ENCODE measurements around the gene FEN1. TPM values are rescaled to one million over a fixed set of nuclear protein-coding genes. Genes with fewer than 3 reads are reported as not detected.

Gene FEN1
- total and polyA plus RNA-seq, 3 experiments from 2014 or later, result 15.4 to 121 (median 112) TPM

DNA sequence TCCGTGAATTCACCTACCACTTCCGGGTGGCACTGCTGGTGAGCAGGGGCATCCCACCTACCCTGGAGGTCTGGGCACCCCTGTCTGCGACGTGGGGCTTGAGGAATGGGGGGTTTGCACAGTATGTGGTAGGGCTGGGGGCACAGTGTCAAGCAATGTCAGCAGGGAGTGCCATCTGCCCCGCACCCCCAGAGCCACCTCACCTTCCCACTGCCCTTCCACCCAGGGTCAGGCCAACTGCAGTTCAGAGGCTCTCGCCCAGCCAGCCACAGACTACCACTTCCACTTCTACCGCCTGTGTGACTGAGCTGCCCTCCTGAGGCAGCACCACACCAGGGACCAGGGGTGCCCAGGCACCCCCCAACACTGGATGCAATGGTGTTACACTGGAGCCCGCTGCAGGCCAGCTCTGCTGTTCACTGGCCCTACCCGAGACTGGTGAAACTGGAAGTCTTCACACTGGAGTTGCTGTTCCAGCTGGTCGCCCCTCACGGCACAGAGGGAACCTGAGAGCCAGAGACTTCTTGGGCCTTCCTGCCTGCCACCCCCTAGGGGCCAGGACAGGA, 6.8 kb upstream of the FEN1 start:
- no peaks in the 10 kb centered on the region for H3K27me3 Mint-ChIP-seq
- Histone ChIP-seq H3K27me3 (ENCODE audit: insufficient read depth, low read length, poor library complexity, severe bottlenecking) (no peaks in the 10 kb centered on the region), H3K9me3 (ENCODE audit: low read length) (no peaks in the 10 kb centered on the region), H3K27ac (ENCODE audit: low read depth, low read length) (no peak overlapping the region), H3K4me1 (ENCODE audit: insufficient read depth, low read length) (no peaks in the 10 kb centered on the region), H3K4me3 (ENCODE audit: low read length) (no peak overlapping the region), H3K36me3 (ENCODE audit: insufficient read depth, low read length) (peaks cover 41% of the 10 kb centered on the region)
- no peak overlapping the region for H3K4me3 Mint-ChIP-seq
- CTCF ChIA-PET, result interaction anchor here (1.0 kb wide), 1 partner anchor 11 kb away, joined by 5 read pairs; no protein-coding TSS in a partner anchor
- H3K27ac Mint-ChIP-seq, result peak overlapping the region in 1 of 8 donors; percentile 61
- H3K9me3 Mint-ChIP-seq, result no peaks in the 10 kb centered on the region
- POLR2A ChIA-PET, result no interaction called here
- peaks cover 0 to 72% (median 5%) of the 10 kb centered on the region in 3 donors for H3K36me3 Mint-ChIP-seq
- H3K4me1 Mint-ChIP-seq, result peaks cover 5 to 18% (median 9%) of the 10 kb centered on the region in 3 donors
- no peak for DNase-seq

DNA sequence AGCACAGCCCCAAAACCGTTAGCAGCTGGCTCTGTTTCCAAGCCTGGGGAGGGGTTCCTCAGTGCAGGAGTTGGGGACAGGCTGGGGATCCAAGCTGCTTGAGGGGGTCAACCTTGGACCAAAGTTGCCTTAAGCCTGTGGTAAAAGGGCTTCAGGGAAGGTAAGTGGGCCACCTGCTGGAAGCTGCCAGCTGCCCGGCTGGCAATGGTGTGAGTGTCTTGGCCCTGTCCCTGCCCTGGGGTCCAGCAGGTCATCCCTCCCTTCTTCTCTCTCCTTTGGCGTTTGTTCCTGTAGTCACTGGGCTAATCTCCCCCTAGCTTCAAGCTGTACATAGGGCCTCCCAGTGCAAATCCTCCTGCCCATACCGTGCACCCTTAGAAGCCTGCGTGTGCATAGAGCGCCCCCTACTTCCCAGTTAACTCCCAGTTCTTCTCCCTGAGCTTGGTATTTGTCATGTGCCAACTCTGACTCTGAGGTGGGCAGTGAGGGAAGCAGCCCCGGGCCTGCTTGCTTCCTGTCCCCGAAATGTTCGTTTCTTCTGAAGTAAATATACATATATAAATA, 4.7 kb upstream of the FEN1 start:
- POLR2A ChIA-PET, result no interaction called here
- H3K4me1 ChIP-seq (ENCODE audit: insufficient read depth, low read length), result peaks cover 11% of the 10 kb centered on the region
- peak overlapping the region in 2 of 8 donors; percentile 32 to 91 for H3K27ac Mint-ChIP-seq

DNA sequence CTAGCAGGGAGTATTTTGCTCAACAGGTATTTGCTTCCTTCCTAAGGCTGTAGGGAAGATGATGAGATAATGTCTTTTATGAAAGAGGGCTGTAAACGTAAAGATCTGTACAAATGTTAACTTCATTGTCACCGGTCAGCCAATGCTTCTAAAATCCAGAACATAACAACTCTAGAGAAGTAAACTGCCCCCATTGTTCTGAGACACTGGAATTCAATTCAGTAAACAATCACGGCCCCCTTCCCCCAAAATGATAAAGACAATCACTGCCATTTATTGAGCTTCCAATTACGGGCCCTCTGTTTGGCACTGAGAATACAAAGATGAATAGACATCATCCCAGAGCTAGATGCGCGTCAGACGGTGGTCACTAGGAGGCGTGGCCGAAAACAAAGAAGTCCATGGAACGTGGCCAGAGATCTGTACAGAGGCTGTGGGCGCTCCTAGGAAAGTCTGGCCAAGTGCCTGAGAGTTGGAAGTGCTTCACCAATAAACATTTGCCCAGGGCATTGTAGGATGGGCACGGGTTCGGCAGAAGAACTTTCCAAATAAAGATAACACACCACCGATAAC, 888 bp upstream of the FEN1 start:
- peak overlapping the region; percentile 92 for H3K4me3 ChIP-seq (ENCODE audit: low read length)
- Mint-ChIP-seq H3K4me3 (peak overlapping the region; percentile 91 to 100 (median 92)), H3K27me3 (no peaks in the 10 kb centered on the region), H3K4me1 (peaks cover 20 to 44% (median 31%) of the 10 kb centered on the region in 3 donors), H3K36me3 (peaks cover 0 to 62% (median 2%) of the 10 kb centered on the region in 3 donors), H3K9me3 (no peaks in the 10 kb centered on the region), H3K27ac (peak overlapping the region; percentile 96 to 100 (median 99))
- H3K27me3 ChIP-seq (ENCODE audit: insufficient read depth, low read length, poor library complexity, severe bottlenecking), result no peaks in the 10 kb centered on the region
- H3K36me3 ChIP-seq (ENCODE audit: insufficient read depth, low read length), result peaks cover 40% of the 10 kb centered on the region
- POLR2A ChIA-PET, result interaction anchor here (2.9 kb wide), 1 partner anchor 176 kb away, joined by 8 read pairs; the partner anchor contains the start of gene FTH1
- peak overlapping the region; percentile 94 for H3K27ac ChIP-seq (ENCODE audit: low read depth, low read length)
- DNase-seq, result peak in 2 of 5 donors; percentile 28 to 39
- no peaks in the 10 kb centered on the region for H3K9me3 ChIP-seq (ENCODE audit: low read length)
- peaks cover 17% of the 10 kb centered on the region for H3K4me1 ChIP-seq (ENCODE audit: insufficient read depth, low read length)
- CTCF ChIA-PET, result interaction anchor here (1.1 to 2.2 kb wide), 3 partner anchors 58 to 316 kb away, joined by 3 to 12 read pairs (median 5); no protein-coding TSS in a partner anchor

More for the DNA sequence above, 4.7 kb upstream of the FEN1 start:
- no peak overlapping the region for H3K27ac ChIP-seq (ENCODE audit: low read depth, low read length)
- Mint-ChIP-seq H3K27me3 (no peaks in the 10 kb centered on the region), H3K4me1 (peaks cover 13 to 34% (median 22%) of the 10 kb centered on the region in 3 donors), H3K4me3 (peak overlapping the region in 1 of 7 donors; percentile 18), H3K9me3 (no peaks in the 10 kb centered on the region), H3K36me3 (peaks cover 0 to 80% (median 5%) of the 10 kb centered on the region in 3 donors)
- no peak overlapping the region for H3K4me3 ChIP-seq (ENCODE audit: low read length)
- DNase-seq, result no peak
- CTCF ChIA-PET, result interaction anchor here (1.3 to 1.7 kb wide), 4 partner anchors 9 to 294 kb away, joined by 3 to 5 read pairs (median 4); no protein-coding TSS in a partner anchor
- H3K9me3 ChIP-seq (ENCODE audit: low read length), result no peaks in the 10 kb centered on the region
- H3K36me3 ChIP-seq (ENCODE audit: insufficient read depth, low read length), result peaks cover 41% of the 10 kb centered on the region
- no peaks in the 10 kb centered on the region for H3K27me3 ChIP-seq (ENCODE audit: insufficient read depth, low read length, poor library complexity, severe bottlenecking)

DNA sequence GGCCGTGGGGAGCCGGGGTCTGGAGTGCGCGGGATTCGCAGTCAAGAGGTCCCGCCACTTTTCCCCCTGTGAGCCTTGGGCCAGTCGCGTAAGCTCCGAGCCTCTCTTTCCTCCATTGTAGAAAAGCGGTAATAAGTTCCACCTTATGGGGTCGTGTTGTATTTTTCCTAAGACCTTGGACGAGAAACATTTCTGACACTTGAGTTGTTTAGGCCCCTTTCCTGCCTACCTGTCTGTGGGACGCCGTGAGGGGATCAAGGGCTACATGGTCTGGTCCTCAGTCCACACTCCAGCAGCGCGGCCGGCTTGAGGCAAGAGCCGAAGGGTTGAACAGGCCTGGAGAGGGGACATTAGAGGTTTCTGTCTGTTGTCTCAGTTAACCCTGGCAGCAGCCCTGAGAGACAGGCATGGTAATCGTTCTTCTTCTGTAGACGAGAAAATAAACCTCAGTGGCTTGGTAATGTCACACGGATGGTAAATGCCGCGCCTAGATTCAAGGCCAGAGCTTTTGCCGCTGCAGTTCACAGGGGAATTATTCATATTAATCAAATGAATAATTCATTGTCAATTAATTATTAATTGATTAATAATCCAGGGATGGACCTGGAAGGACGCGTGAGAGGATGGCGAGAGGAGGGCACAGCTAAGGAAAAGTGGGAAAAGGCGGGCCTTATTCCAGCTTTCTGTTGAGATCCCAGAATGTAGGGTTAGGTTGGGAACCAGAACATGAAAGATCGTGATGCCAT, 545 bp downstream of the FEN1 start:
- Mint-ChIP-seq H3K4me1 (peaks cover 23 to 49% (median 41%) of the 10 kb centered on the region in 3 donors), H3K4me3 (peak overlapping the region; percentile 91 to 100 (median 92)), H3K36me3 (peaks cover 0 to 53% (median 2%) of the 10 kb centered on the region in 3 donors), H3K27ac (peak overlapping the region; percentile 96 to 100 (median 99)), H3K9me3 (no peaks in the 10 kb centered on the region), H3K27me3 (no peaks in the 10 kb centered on the region)
- CTCF ChIA-PET, result interaction anchor here (1.3 to 2.2 kb wide), 5 partner anchors 21 to 518 kb away, joined by 3 to 12 read pairs (median 6); partner anchors contain the start of gene FADS1
- peaks cover 17% of the 10 kb centered on the region for H3K4me1 ChIP-seq (ENCODE audit: insufficient read depth, low read length)
- H3K27me3 ChIP-seq (ENCODE audit: insufficient read depth, low read length, poor library complexity, severe bottlenecking), result no peaks in the 10 kb centered on the region
- no peak for DNase-seq
- POLR2A ChIA-PET, result interaction anchor here (0.6 to 2.9 kb wide), 2 partner anchors 175 to 880 kb away, joined by 4 to 8 read pairs; partner anchors contain the start of gene FTH1
- H3K9me3 ChIP-seq (ENCODE audit: low read length), result no peaks in the 10 kb centered on the region
- peaks cover 28% of the 10 kb centered on the region for H3K36me3 ChIP-seq (ENCODE audit: insufficient read depth, low read length)
- peak overlapping the region; percentile 92 for H3K4me3 ChIP-seq (ENCODE audit: low read length)
- peak overlapping the region; percentile 94 for H3K27ac ChIP-seq (ENCODE audit: low read depth, low read length)

DNA sequence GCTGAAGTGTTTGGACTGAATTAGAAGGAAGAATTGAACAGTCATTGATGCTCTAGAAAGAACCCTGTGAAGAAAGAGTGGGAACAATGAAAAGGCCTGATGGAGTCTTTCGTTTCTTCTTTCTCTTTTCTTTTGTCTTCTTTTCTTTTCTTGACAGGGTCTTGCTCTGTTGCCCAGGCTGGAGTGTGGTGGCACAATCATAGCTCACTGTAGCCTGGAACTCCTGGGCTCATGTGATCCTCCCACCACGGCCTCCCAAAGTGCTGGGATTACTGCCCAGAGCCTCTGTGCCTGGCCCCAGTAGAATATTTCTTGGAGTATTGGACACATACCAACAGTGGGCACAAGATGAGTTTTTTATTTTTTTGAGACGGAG, 1.1 kb downstream of the FEN1 start:
- ChIA-PET POLR2A (interaction anchor here (2.9 kb wide), 1 partner anchor 174 kb away, joined by 8 read pairs; the partner anchor contains the start of gene FTH1), CTCF (interaction anchor here (1.3 to 2.2 kb wide), 5 partner anchors 21 to 517 kb away, joined by 3 to 12 read pairs (median 6); partner anchors contain the start of gene FADS1)
- no peaks in the 10 kb centered on the region for H3K27me3 Mint-ChIP-seq
- Histone ChIP-seq H3K9me3 (ENCODE audit: low read length) (no peaks in the 10 kb centered on the region), H3K4me3 (ENCODE audit: low read length) (no peak overlapping the region), H3K36me3 (ENCODE audit: insufficient read depth, low read length) (peaks cover 23% of the 10 kb centered on the region), H3K27me3 (ENCODE audit: insufficient read depth, low read length, poor library complexity, severe bottlenecking) (no peaks in the 10 kb centered on the region), H3K4me1 (ENCODE audit: insufficient read depth, low read length) (peaks cover 17% of the 10 kb centered on the region), H3K27ac (ENCODE audit: low read depth, low read length) (peak overlapping the region; percentile 94)
- peak overlapping the region; percentile 39 to 100 (median 92) for H3K4me3 Mint-ChIP-seq
- H3K4me1 Mint-ChIP-seq, result peaks cover 23 to 49% (median 41%) of the 10 kb centered on the region in 3 donors
- peak overlapping the region in 6 of 8 donors; percentile 36 to 100 (median 98) for H3K27ac Mint-ChIP-seq
- no peak for DNase-seq
- peaks cover 0 to 47% (median 2%) of the 10 kb centered on the region in 3 donors for H3K36me3 Mint-ChIP-seq
- H3K9me3 Mint-ChIP-seq, result no peaks in the 10 kb centered on the region

DNA sequence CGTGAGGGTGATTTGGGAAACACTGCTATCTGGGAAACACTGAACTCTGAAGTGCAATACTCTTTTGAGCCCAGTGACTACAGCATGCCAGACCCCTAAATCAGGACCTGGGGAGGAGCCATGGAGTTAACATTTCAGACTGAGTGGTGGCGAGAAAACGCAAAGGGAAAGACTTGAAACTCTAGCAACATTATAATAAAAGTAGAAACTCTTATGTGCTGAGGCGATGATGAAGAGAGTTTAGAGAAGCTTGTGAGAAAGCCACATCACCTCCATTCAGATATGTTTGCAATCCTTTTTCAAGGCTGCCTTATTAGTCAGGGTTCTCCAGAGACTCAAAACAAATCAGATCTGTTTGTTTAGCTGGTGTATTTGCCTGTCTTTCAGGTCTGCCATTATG, 1.9 kb downstream of the FEN1 start:
- Mint-ChIP-seq H3K4me3 (peak overlapping the region in 1 of 7 donors; percentile 36), H3K9me3 (no peaks in the 10 kb centered on the region), H3K27ac (no peak overlapping the region), H3K36me3 (peaks cover 0 to 40% (median 2%) of the 10 kb centered on the region in 3 donors), H3K27me3 (no peaks in the 10 kb centered on the region), H3K4me1 (peaks cover 23 to 44% (median 41%) of the 10 kb centered on the region in 3 donors)
- ChIA-PET POLR2A (no interaction called here), CTCF (interaction anchor here (2.1 to 5.1 kb wide), 2 partner anchors 22 to 154 kb away, joined by 6 to 42 read pairs; partner anchors contain the start of genes BEST1 and FADS1)
- Histone ChIP-seq H3K9me3 (ENCODE audit: low read length) (no peaks in the 10 kb centered on the region), H3K4me1 (ENCODE audit: insufficient read depth, low read length) (peaks cover 17% of the 10 kb centered on the region), H3K4me3 (ENCODE audit: low read length) (no peak overlapping the region), H3K27me3 (ENCODE audit: insufficient read depth, low read length, poor library complexity, severe bottlenecking) (no peaks in the 10 kb centered on the region), H3K36me3 (ENCODE audit: insufficient read depth, low read length) (peaks cover 16% of the 10 kb centered on the region), H3K27ac (ENCODE audit: low read depth, low read length) (no peak overlapping the region)
- no peak for DNase-seq

DNA sequence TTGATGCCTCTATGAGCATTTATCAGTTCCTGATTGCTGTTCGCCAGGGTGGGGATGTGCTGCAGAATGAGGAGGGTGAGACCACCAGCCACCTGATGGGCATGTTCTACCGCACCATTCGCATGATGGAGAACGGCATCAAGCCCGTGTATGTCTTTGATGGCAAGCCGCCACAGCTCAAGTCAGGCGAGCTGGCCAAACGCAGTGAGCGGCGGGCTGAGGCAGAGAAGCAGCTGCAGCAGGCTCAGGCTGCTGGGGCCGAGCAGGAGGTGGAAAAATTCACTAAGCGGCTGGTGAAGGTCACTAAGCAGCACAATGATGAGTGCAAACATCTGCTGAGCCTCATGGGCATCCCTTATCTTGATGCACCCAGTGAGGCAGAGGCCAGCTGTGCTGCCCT, 2.7 kb downstream of the FEN1 start:
- Mint-ChIP-seq H3K36me3 (peaks cover 0 to 31% (median 2%) of the 10 kb centered on the region in 3 donors), H3K9me3 (no peaks in the 10 kb centered on the region), H3K4me3 (peak overlapping the region in 2 of 7 donors; percentile 29 to 36), H3K4me1 (peaks cover 19 to 35% (median 35%) of the 10 kb centered on the region in 3 donors), H3K27ac (no peak overlapping the region), H3K27me3 (no peaks in the 10 kb centered on the region)
- Histone ChIP-seq H3K9me3 (ENCODE audit: low read length) (no peaks in the 10 kb centered on the region), H3K27ac (ENCODE audit: low read depth, low read length) (no peak overlapping the region), H3K4me1 (ENCODE audit: insufficient read depth, low read length) (peaks cover 17% of the 10 kb centered on the region), H3K27me3 (ENCODE audit: insufficient read depth, low read length, poor library complexity, severe bottlenecking) (no peaks in the 10 kb centered on the region), H3K36me3 (ENCODE audit: insufficient read depth, low read length) (peaks cover 7% of the 10 kb centered on the region), H3K4me3 (ENCODE audit: low read length) (no peak overlapping the region)
- CTCF ChIA-PET, result interaction anchor here (0.9 to 5.2 kb wide), 5 partner anchors 20 to 313 kb away, joined by 3 to 68 read pairs (median 42); partner anchors contain the start of genes BEST1 and FADS1
- no peak for DNase-seq
- POLR2A ChIA-PET, result no interaction called here

Data from CD8-positive, alpha-beta memory T cell (primary cell).